IMR-90 (cell line): ENCODE measurements around the gene FAAP100. TPM values are rescaled to one million over a fixed set of nuclear protein-coding genes. Genes with fewer than 3 reads are reported as not detected.
A peak's percentile ranks its signal among the peaks of the same experiment; 100 is the strongest.

ENCODE experiments used
- ATAC-seq: fragments of 200-7000 bp; cut with Tn5 transposase; 2 replicates; pipeline ENCODE4 v1.9.1; 2020; ENCODE audit warnings: low read depth, mild to moderate bottlenecking, moderate library complexity
- BruUV-seq: library from RNA; stranded (reverse); fragments of 400-500 nt; replicated peaks from 2 replicates; lab custom pipeline; 2021; lab: Mats Ljungman, UMichigan
- CTCF ChIA-PET: fragments of 300-600 bp; formaldehyde crosslinking; extraction: SDS; loops from one replicate; lab custom pipeline; 2021; ENCODE audit warnings: antibody characterized with exemption; lab: Yijun Ruan, JAX
- POLR2A ChIA-PET: fragments of 300-600 bp; sonication (Branson Sonifier 250); formaldehyde crosslinking; loops from one replicate; lab custom pipeline; 2022; ENCODE audit warnings: antibody characterized with exemption; ENCODE audit not compliant: unreplicated experiment; lab: Charles Lee
- DNase-seq: peaks from one replicate; pipeline ENCODE4 v3.0.0; 2013
- H2AFZ ChIP-seq: replicated peaks from 2 replicates; pipeline ENCODE3; 2013; ENCODE audit warnings: low read length, mild to moderate bottlenecking; ENCODE audit not compliant: poor library complexity
- H2AK5ac ChIP-seq: 2 replicates; pipeline ENCODE4 v1.6.1; 2013; ENCODE audit warnings: low read depth, low read length, inconsistent platforms
- H2AK9ac ChIP-seq: replicated peaks from 2 replicates; pipeline ENCODE3; 2013; ENCODE audit warnings: mild to moderate bottlenecking, low read depth, low read length, moderate library complexity; ENCODE audit not compliant: poor library complexity
- H2BK120ac ChIP-seq: 2 replicates; pipeline ENCODE4 v1.6.1; 2013; ENCODE audit warnings: low read depth, low read length, inconsistent platforms
- H2BK15ac ChIP-seq: 3 replicates; pipeline ENCODE4 v1.6.1; 2013; ENCODE audit warnings: low read depth, low read length, inconsistent platforms
- H2BK20ac ChIP-seq: 2 replicates; pipeline ENCODE4 v1.6.1; 2013; ENCODE audit warnings: low read depth, mild to moderate bottlenecking, inconsistent platforms, low read length, moderate library complexity
- H2BK5ac ChIP-seq: 2 replicates; pipeline ENCODE4 v1.6.1; 2013; ENCODE audit warnings: mild to moderate bottlenecking, low read depth, low read length, inconsistent platforms; ENCODE audit not compliant: poor library complexity, severe bottlenecking
- H3K14ac ChIP-seq: replicated peaks from 2 replicates; pipeline ENCODE4 v1.6.1; 2013; ENCODE audit warnings: low read depth, low read length, inconsistent platforms
- H3K18ac ChIP-seq: 2 replicates; pipeline ENCODE4 v1.6.1; 2013; ENCODE audit warnings: low read depth, low read length, control low read depth
- H3K23ac ChIP-seq: 2 replicates; pipeline ENCODE4 v1.6.1; 2013; ENCODE audit warnings: low read depth, low read length, inconsistent platforms
- H3K27ac ChIP-seq: 2 replicates; pipeline ENCODE4 v1.5.1; 2013; ENCODE audit warnings: mild to moderate bottlenecking, control low read depth, low read length; ENCODE audit not compliant: insufficient read depth
- H3K27me3 ChIP-seq: 2 replicates; pipeline ENCODE4 v1.6.1; 2013; ENCODE audit warnings: low read length; ENCODE audit not compliant: control insufficient read depth, insufficient read depth
- H3K36me3 ChIP-seq: 2 replicates; pipeline ENCODE4 v1.6.1; 2013; ENCODE audit warnings: low read length, mixed read lengths; ENCODE audit not compliant: control insufficient read depth, insufficient read depth
- H3K4ac ChIP-seq: 2 replicates; pipeline ENCODE4 v1.6.1; 2013; ENCODE audit warnings: low read depth, low read length, inconsistent platforms
- H3K4me1 ChIP-seq: 2 replicates; pipeline ENCODE4 v1.6.1; 2013; ENCODE audit warnings: low read length, mixed read lengths; ENCODE audit not compliant: control insufficient read depth, insufficient read depth
- H3K4me2 ChIP-seq: 2 replicates; pipeline ENCODE4 v1.6.1; 2013; ENCODE audit warnings: low read depth, mild to moderate bottlenecking, control low read depth, low read length, moderate library complexity
- H3K4me3 ChIP-seq: 2 replicates; pipeline ENCODE4 v1.5.1; 2013; ENCODE audit warnings: low read depth, mild to moderate bottlenecking, control low read depth, low read length, moderate library complexity; ENCODE audit not compliant: insufficient read depth
- H3K56ac ChIP-seq: 2 replicates; pipeline ENCODE4 v1.6.1; 2013; ENCODE audit warnings: low read length, inconsistent platforms; ENCODE audit not compliant: insufficient read depth; ENCODE audit errors: extremely low read depth
- H3K79me1 ChIP-seq, 2 experiments: 2 replicates each; pipeline ENCODE4 v1.6.1; 2013; ENCODE audit warnings: low read length in 2 of 2, inconsistent platforms in 1 of 2, low read depth in 1 of 2
- H3K9ac ChIP-seq: 2 replicates; pipeline ENCODE4 v1.6.1; 2013; ENCODE audit warnings: low read depth, low read length, control low read depth
- H3K9me1 ChIP-seq: 2 replicates; pipeline ENCODE4 v1.6.1; 2013; ENCODE audit warnings: low read length, inconsistent platforms; ENCODE audit not compliant: insufficient read depth
- H3K9me3 ChIP-seq: 2 replicates; pipeline ENCODE4 v1.6.1; 2013; ENCODE audit warnings: low read length; ENCODE audit not compliant: control insufficient read depth, insufficient read depth
- H4K20me1 ChIP-seq: 2 replicates; pipeline ENCODE4 v1.6.1; 2013; ENCODE audit warnings: low read length, inconsistent platforms; ENCODE audit not compliant: insufficient read depth
- H4K5ac ChIP-seq: 2 replicates; pipeline ENCODE4 v1.6.1; 2013; ENCODE audit warnings: mild to moderate bottlenecking, low read depth, low read length, control low read depth
- H4K8ac ChIP-seq, 2 experiments: 2 replicates each; pipeline ENCODE4 v1.6.1; 2013; ENCODE audit warnings: low read depth in 2 of 2, low read length in 2 of 2, control low read depth in 1 of 2, inconsistent platforms in 1 of 2
- H4K91ac ChIP-seq: 2 replicates; pipeline ENCODE4 v1.6.1; 2013; ENCODE audit warnings: low read depth, low read length, inconsistent platforms; ENCODE audit not compliant: insufficient read depth
- BHLHE40 ChIP-seq: fragments of 150-350 bp; IDR thresholded peaks from 2 replicates; pipeline ENCODE4 v1.6.1; 2016; ENCODE audit warnings: mild to moderate bottlenecking, low read depth, low read length
- ELK1 ChIP-seq: fragments of 150-350 bp; IDR thresholded peaks from 2 replicates; pipeline ENCODE4 v1.6.1; 2016; ENCODE audit warnings: low read depth, mild to moderate bottlenecking, low read length, moderate library complexity, borderline replicate concordance
- FOS ChIP-seq: fragments of 150-350 bp; IDR thresholded peaks from 2 replicates; pipeline ENCODE4 v1.6.1; 2016; ENCODE audit warnings: low read depth, low read length
- NFE2L2 ChIP-seq: fragments of 150-350 bp; IDR thresholded peaks from 2 replicates; pipeline ENCODE4 v1.6.1; 2016; ENCODE audit warnings: low read depth, mild to moderate bottlenecking, low read length
- POLR2A ChIP-seq: IDR thresholded peaks from 2 replicates; pipeline ENCODE4 v1.6.1; 2012; ENCODE audit warnings: mild to moderate bottlenecking, low read depth, low read length
- SMC3 ChIP-seq: fragments of 150-350 bp; IDR thresholded peaks from 2 replicates; pipeline ENCODE4 v1.6.1; 2016; ENCODE audit warnings: low read depth, mild to moderate bottlenecking, antibody characterized with exemption, low read length, moderate library complexity
- WGBS, 2 experiments: methylation state at CpG; one replicate each; pipeline versions ENCODE4 v1.1.5 to v1.1.7; 2013; ENCODE audit warnings: missing lambda C conversion rate in 2 of 2; ENCODE audit not compliant: insufficient read length in 1 of 2; ENCODE audit errors: extremely low coverage in 2 of 2; 5-methylcytosine and 5-hydroxymethylcytosine counted together
- dilution Hi-C: fragments of 300-500 bp; cut with HindIII; formaldehyde crosslinking; loops from one replicate; pipeline ENCODE4 v1.14.3; 2018; ENCODE audit warnings: low sequenced_read_pairs; ENCODE audit not compliant: unreplicated experiment
- in situ Hi-C: fragments of 300-500 bp; cut with MboI; formaldehyde crosslinking; loops from 3 replicates; pipeline ENCODE4 v1.14.3; 2019; ENCODE audit warnings: low sequenced_read_pairs, inconsistent platforms, mixed read lengths
- intact Hi-C: fragments of 100-400 bp; cut with micrococcal nuclease; formaldehyde crosslinking; loops from 2 replicates; pipeline ENCODE4 v1.10.0; 2022
- polyA plus RNA-seq, 3 experiments: library from polyadenylated mRNA; depleted of rRNA; stranded (reverse); fragments of >200 nt; gene quantifications; 2 replicates each; pipeline ENCODE4 v1.2.3, GENCODE V29; 2012; ENCODE audit warnings: low replicate concordance in 1 of 3
- total RNA-seq: library from RNA; depleted of rRNA; stranded (reverse); fragments of >200 nt; gene quantifications from 2 replicates; pipeline ENCODE4 v1.2.3, GENCODE V29; 2012
- TF ChIP-seq, protein P1 (sequence below): conservative IDR thresholded peaks from 2 replicates; pipeline ENCODE4 v1.5.1; 2012; ENCODE audit warnings: mild to moderate bottlenecking, low read depth, low read length, improper control_type of control experiment

FAAP100 gene
- total and polyA plus RNA-seq, 2 of the 4 experiments (the other 2 are of a cell fraction) = 7.9 to 24.8 TPM

DNA sequence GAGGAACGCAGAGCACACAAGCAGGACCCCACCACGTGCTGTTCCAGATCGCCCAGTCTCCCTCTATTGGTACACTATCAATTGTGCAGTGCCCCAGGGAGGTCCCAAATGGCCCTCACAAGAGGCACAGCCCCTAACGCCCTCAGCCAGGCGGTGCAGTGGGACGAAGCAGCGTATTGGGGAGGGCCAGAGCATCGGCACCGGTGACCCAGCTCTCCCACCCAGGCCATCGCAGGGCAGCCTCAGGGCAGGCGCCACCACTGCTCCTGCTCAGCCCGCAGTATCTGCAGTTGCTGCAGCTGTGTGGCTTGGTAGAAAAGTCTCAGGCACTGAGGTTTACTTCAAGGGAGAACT is 5.9 kb upstream of the FAAP100 start:
- Histone ChIP-seq H3K14ac (no peak overlapping the region), H3K4ac (no peak overlapping the region), H2AFZ (no peak overlapping the region), H3K9ac (no peak overlapping the region), H3K4me3 (no peak overlapping the region), H3K27ac (no peak overlapping the region), H4K20me1 (peaks cover 30% of the 10 kb centered on the region), H4K91ac (no peak overlapping the region), H2BK20ac (no peak overlapping the region), H2BK120ac (no peak overlapping the region), H2BK15ac (no peak overlapping the region), H4K5ac (no peak overlapping the region), H3K27me3 (no peaks in the 10 kb centered on the region), H3K36me3 (peaks cover 39% of the 10 kb centered on the region), H3K9me1 (peaks cover 12% of the 10 kb centered on the region), H2BK5ac (no peak overlapping the region), H4K8ac (no peak overlapping the region), H3K4me1 (peaks cover 17% of the 10 kb centered on the region), H2AK9ac (peak overlapping the region; percentile 37), H3K56ac (no peak overlapping the region), H3K4me2 (no peak overlapping the region), H3K23ac (no peak overlapping the region), H3K18ac (no peak overlapping the region), H2AK5ac (no peak overlapping the region), H3K79me1 (peaks cover 8 to 75% of the 10 kb centered on the region in 2 experiments), H3K9me3 (no peaks in the 10 kb centered on the region)
- TF ChIP-seq SMC3 (no peak), POLR2A (no peak), FOS (no peak), BHLHE40 (no peak), ELK1 (no peak), NFE2L2 (no peak)
- TF ChIP-seq, protein P1, sequence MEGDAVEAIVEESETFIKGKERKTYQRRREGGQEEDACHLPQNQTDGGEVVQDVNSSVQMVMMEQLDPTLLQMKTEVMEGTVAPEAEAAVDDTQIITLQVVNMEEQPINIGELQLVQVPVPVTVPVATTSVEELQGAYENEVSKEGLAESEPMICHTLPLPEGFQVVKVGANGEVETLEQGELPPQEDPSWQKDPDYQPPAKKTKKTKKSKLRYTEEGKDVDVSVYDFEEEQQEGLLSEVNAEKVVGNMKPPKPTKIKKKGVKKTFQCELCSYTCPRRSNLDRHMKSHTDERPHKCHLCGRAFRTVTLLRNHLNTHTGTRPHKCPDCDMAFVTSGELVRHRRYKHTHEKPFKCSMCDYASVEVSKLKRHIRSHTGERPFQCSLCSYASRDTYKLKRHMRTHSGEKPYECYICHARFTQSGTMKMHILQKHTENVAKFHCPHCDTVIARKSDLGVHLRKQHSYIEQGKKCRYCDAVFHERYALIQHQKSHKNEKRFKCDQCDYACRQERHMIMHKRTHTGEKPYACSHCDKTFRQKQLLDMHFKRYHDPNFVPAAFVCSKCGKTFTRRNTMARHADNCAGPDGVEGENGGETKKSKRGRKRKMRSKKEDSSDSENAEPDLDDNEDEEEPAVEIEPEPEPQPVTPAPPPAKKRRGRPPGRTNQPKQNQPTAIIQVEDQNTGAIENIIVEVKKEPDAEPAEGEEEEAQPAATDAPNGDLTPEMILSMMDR = no peak
- BruUV-seq = no TSS peak
- POLR2A ChIA-PET = no interaction called here
- in situ Hi-C loops (no loop called here), intact Hi-C loops (no loop called here), dilution Hi-C loops (no loop called here)
- ATAC-seq = no peak
- 100% methylated on average over 1 of the region's 12 CpGs; no CpG with 5 or more reads in 1 of the 2 experiments for WGBS, 2 experiments
- CTCF ChIA-PET = no interaction called here
- no peak for DNase-seq
